ENCODE results near the gene KLHL29.

The KLHL29 gene

DNA sequence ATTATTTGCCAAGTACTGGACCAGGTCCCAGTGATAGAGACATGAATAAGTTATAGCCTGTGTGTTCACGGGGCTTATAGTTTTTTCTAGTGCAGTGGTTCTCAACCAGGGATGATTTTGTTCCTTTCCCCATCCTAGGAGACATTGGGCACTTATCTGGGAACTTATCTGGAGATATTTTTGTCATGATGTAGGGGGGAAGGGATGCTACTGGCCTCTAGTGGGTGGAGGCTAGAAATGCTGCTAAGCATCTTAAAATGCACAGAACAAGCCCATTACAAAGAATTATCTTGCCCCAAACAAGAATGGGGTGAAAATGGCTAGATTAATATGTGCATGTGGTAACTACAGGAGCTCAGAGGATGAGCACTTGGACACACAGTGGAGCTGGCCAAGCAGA, 75.2 kb downstream of the KLHL29 start:
- TF ChIP-seq, protein P1, sequence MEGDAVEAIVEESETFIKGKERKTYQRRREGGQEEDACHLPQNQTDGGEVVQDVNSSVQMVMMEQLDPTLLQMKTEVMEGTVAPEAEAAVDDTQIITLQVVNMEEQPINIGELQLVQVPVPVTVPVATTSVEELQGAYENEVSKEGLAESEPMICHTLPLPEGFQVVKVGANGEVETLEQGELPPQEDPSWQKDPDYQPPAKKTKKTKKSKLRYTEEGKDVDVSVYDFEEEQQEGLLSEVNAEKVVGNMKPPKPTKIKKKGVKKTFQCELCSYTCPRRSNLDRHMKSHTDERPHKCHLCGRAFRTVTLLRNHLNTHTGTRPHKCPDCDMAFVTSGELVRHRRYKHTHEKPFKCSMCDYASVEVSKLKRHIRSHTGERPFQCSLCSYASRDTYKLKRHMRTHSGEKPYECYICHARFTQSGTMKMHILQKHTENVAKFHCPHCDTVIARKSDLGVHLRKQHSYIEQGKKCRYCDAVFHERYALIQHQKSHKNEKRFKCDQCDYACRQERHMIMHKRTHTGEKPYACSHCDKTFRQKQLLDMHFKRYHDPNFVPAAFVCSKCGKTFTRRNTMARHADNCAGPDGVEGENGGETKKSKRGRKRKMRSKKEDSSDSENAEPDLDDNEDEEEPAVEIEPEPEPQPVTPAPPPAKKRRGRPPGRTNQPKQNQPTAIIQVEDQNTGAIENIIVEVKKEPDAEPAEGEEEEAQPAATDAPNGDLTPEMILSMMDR (IDR thresholded peaks at IDR 0.05; ENCODE audit: borderline replicate concordance, insufficient read depth, low read depth, low read length) = peak; percentile 73; the same call in 1 of the 2 replicates
- no peak overlapping the region for H3K4me3 ChIP-seq (ENCODE audit: low read depth, low read length)

DNA sequence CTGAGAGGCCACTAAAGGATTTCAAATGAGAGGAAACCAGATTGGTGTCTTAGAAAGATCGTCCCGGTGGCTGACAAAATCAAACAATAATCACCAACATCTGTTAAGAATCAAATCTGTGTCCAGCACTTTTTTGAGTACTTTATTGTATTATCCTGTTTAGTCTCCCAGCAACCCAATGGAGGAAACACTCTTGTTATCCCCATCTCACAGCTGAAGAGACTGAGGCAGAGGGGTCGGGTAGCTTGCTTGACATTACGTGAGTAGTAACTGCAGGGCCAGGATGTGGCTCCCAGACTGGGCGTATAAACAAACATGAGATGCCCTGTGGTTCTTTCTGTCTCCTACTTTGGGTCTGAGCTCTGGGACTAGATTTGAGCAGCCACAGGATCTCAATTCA, 76.0 kb downstream of the KLHL29 start:
- H3K4me3 ChIP-seq (ENCODE audit: low read depth, low read length) = no peak overlapping the region
- TF ChIP-seq, protein P1 (IDR thresholded peaks at IDR 0.05; ENCODE audit: borderline replicate concordance, insufficient read depth, low read depth, low read length) = no peak

- H3K4me3 ChIP-seq (ENCODE audit: low read depth, low read length) = no peak overlapping the region
- TF ChIP-seq, protein P1 (IDR thresholded peaks at IDR 0.05; ENCODE audit: borderline replicate concordance, insufficient read depth, low read depth, low read length) = no peak
Measured at GRCh38 chr2:23464156-23464555, 79.2 kb downstream of the KLHL29 start.

- no peak overlapping the region for H3K4me3 ChIP-seq (ENCODE audit: low read depth, low read length)
- TF ChIP-seq, protein P1 (IDR thresholded peaks at IDR 0.05; ENCODE audit: borderline replicate concordance, insufficient read depth, low read depth, low read length) = no peak
Measured at GRCh38 chr2:23464905-23465537, 80.0 kb downstream of the KLHL29 start.

DNA sequence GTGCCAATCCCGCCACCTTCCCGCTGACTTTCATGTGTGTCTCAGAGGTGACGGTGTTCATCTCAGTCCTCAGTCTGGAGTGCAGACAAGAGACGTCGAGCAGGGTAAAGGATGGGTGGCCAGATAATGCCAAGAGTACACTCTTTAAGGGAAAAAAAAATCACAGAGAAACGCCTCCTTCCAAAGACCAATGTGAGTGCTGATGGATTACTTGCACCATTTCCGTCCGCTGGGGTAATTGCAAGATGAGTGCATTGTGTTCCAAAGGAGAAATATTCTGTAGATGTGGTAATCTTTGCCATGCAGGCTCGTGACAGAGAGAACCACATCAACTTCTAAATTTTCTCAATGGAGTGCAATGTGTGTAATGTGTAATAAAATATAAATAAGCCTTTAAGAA, 81.0 kb downstream of the KLHL29 start:
- H3K4me3 ChIP-seq (ENCODE audit: low read depth, low read length) = no peak overlapping the region
- TF ChIP-seq, protein P1 (IDR thresholded peaks at IDR 0.05; ENCODE audit: borderline replicate concordance, insufficient read depth, low read depth, low read length) = no peak

- H3K4me3 ChIP-seq (ENCODE audit: low read depth, low read length) = no peak overlapping the region
- TF ChIP-seq, protein P1 (IDR thresholded peaks at IDR 0.05; ENCODE audit: borderline replicate concordance, insufficient read depth, low read depth, low read length) = no peak
Measured at GRCh38 chr2:23467618-23468017, 82.6 kb downstream of the KLHL29 start.

DNA sequence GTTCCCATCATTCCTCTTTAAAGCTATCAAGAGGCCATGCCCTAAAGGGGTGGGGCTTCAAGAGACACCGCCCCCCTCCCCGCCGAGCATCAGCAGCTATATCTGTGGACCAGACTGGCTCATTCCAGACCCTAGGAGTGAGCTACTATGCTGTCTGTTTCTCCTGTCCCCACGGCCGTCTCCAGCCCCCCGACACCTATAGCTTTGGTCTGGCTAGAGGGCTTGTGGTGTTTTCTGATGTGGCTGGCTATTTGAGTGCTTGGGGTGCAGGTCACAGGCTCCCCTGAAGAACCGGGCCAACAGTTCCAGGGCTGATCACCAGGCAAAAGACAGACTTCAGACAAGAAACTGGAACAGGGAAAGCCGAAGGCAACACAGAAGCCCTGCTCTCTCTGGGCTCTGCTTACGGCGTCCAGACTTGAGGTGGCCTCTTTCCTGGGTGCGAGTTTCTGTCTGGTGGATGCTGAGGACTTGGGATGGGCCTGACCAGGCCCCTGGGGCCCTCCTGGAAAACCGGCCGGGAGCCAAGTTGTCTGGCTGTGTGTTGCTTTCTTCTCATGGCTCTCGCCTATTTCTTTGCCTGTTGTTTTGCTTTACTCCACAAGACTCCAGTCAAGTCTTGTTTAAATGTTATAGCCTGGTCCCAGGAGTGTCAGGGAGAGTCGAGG, 83.6 kb downstream of the KLHL29 start:
- H3K4me3 ChIP-seq (ENCODE audit: low read depth, low read length) = no peak overlapping the region
- TF ChIP-seq, protein P1 (IDR thresholded peaks at IDR 0.05; ENCODE audit: borderline replicate concordance, insufficient read depth, low read depth, low read length) = no peak
